Transverse colon (tissue), 4 donors: ENCODE data around the gene GM2A. TPM values are rescaled to one million over a fixed set of nuclear protein-coding genes. Genes with fewer than 3 reads are reported as not detected.
"Not testable (repeated sequence)": the region's sequence is repeated elsewhere in the genome, so short reads cannot be mapped to it uniquely, and the experiment has no call there.

Experiments
- DNase-seq: peaks from one replicate; pipeline ENCODE4 v3.0.0-alpha.2; 2019
- H3K27ac ChIP-seq, 4 donors: fragments of 200-600 bp; sonication (generic); 2 replicates each; pipeline ENCODE4 v1.5.1; 2016 to 2018; ENCODE audit warnings: inconsistent platforms in 4 of 4
- H3K27me3 ChIP-seq: fragments of 200-600 bp; sonication (generic); 2 replicates; pipeline ENCODE4 v1.5.1; 2017; ENCODE audit warnings: inconsistent platforms
- H3K36me3 ChIP-seq, 4 donors: fragments of 200-600 bp; sonication (generic); 2 replicates each; pipeline ENCODE4 v1.5.1; 2017 to 2019; ENCODE audit warnings: inconsistent platforms in 4 of 4
- H3K4me1 ChIP-seq, 4 donors: fragments of 200-600 bp; sonication (generic); 2 replicates each; pipeline ENCODE4 v1.5.1; 2017 to 2020; ENCODE audit warnings: inconsistent platforms in 4 of 4
- H3K4me3 ChIP-seq, 4 donors: fragments of 200-600 bp; sonication (generic); 1 replicate in 1 of 4; 2 replicates in 3 of 4; pipeline versions ENCODE4 v1.5.1 to v1.6.1; 2017 to 2019; ENCODE audit warnings: inconsistent platforms in 4 of 4
- H3K9me3 ChIP-seq, 2 donors: fragments of 200-600 bp; sonication (generic); 2 replicates each; pipeline ENCODE4 v1.5.1; 2017 to 2019; ENCODE audit warnings: inconsistent platforms in 2 of 2
- CTCF ChIP-seq, 5 experiments: fragments of 200-600 bp in 3 of 5; fragments of 450-650 bp in 2 of 5; sonication (generic) in 3 of 5; IDR thresholded peaks; 1 replicate in 2 of 5; 2 replicates in 3 of 5; pipeline ENCODE4 v1.5.1; 2016 to 2017; ENCODE audit warnings: antibody characterized with exemption in 5 of 5, inconsistent platforms in 3 of 5, mild to moderate bottlenecking in 2 of 5, moderate library complexity in 1 of 5
- EP300 ChIP-seq: sonication (generic); formaldehyde crosslinking; IDR thresholded peaks from one replicate; pipeline ENCODE4 v1.6.1; 2017; ENCODE audit warnings: antibody characterized with exemption, low read depth
- POLR2A ChIP-seq: fragments of 450-650 bp; IDR thresholded peaks from one replicate; pipeline ENCODE4 v1.6.1; 2016; ENCODE audit warnings: antibody characterized with exemption, mild to moderate bottlenecking, moderate library complexity
- POLR2AphosphoS5 ChIP-seq, 3 donors: sonication (generic); formaldehyde crosslinking; IDR thresholded peaks; one replicate each; pipeline ENCODE4 v1.6.1; 2016; ENCODE audit warnings: antibody characterized with exemption in 3 of 3
- WGBS, 2 donors: methylation state at CpG; one replicate each; pipeline ENCODE4 v1.1.5; 2018; ENCODE audit warnings: low coverage in 1 of 2; 5-methylcytosine and 5-hydroxymethylcytosine counted together
- in situ Hi-C, 4 donors: fragments of 200-750 bp; cut with MboI; loops; one replicate each; pipeline versions ENCODE4 v1.15.0 to v1.15.1; 2017; ENCODE audit warnings: low sequenced_read_pairs in 3 of 4, low pct_ligation_motif_present in 1 of 4, low pct_unique_long_range_greater_than_20kb in 1 of 4
- intact Hi-C: fragments of 100-400 bp; cut with DNase I; formaldehyde crosslinking; loops from one replicate; pipeline ENCODE4 v1.15.1; 2023; ENCODE audit warnings: low total_unique reads
- total RNA-seq, 4 donors: library from RNA; depleted of rRNA; stranded (reverse); fragments of >200 nt; gene quantifications; one replicate each; pipeline ENCODE4 v1.1.0, GENCODE V29; 2016

Gene GM2A
- total RNA-seq, 4 donors from 2014 or later, result 5.6 to 19.5 (median 11.2) TPM

GRCh38 chr5:151251001-151251551 lies 1.9 kb upstream of the GM2A start:
- no peaks in the 10 kb centered on the region for H3K27me3 ChIP-seq
- no peaks in the 10 kb centered on the region for H3K36me3 ChIP-seq
- H3K4me3 ChIP-seq, result no peak overlapping the region
- 70 to 83% methylated on average over 5 of the region's 5 CpGs for WGBS, 2 donors
- TF ChIP-seq EP300, result no peak
- TF ChIP-seq POLR2AphosphoS5 (IDR thresholded peaks at IDR 0.05), result no peak
- no peak for TF ChIP-seq CTCF (IDR thresholded peaks at IDR 0.05)
- no peak for TF ChIP-seq POLR2A
- in situ Hi-C loops (no loop called here), intact Hi-C loops (no loop called here)
- H3K9me3 ChIP-seq, result no peaks in the 10 kb centered on the region
- H3K4me1 ChIP-seq, result peaks cover 8 to 36% (median 18%) of the 10 kb centered on the region in 4 donors
- DNase-seq, result peak; percentile 19
- peak overlapping the region in 2 of 4 donors; percentile 19 to 81 for H3K27ac ChIP-seq

GRCh38 chr5:151251621-151252020 lies 1.4 kb upstream of the GM2A start:
- H3K4me3 ChIP-seq, result no peak overlapping the region
- H3K36me3 ChIP-seq, result no peaks in the 10 kb centered on the region
- H3K27ac ChIP-seq, result peak overlapping the region in 3 of 4 donors; percentile 19 to 89 (median 81)
- WGBS, 2 donors, result 80 to 89% methylated on average over 4 of the region's 4 CpGs
- TF ChIP-seq CTCF (IDR thresholded peaks at IDR 0.05) (no peak), EP300 (no peak), POLR2AphosphoS5 (IDR thresholded peaks at IDR 0.05) (no peak), POLR2A (no peak)
- no peak for DNase-seq
- H3K9me3 ChIP-seq, result no peaks in the 10 kb centered on the region
- in situ Hi-C loops, result no loop called here
- intact Hi-C loops, result no loop called here
- H3K4me1 ChIP-seq, result peaks cover 8 to 36% (median 18%) of the 10 kb centered on the region in 4 donors
- no peaks in the 10 kb centered on the region for H3K27me3 ChIP-seq

GRCh38 chr5:151253605-151253950 lies 593 bp downstream of the GM2A start:
- no peak for TF ChIP-seq POLR2A
- TF ChIP-seq CTCF (IDR thresholded peaks at IDR 0.05), result no peak
- TF ChIP-seq EP300, result no peak
- no peak for TF ChIP-seq POLR2AphosphoS5 (IDR thresholded peaks at IDR 0.05)
- H3K4me3 ChIP-seq, result peak overlapping the region; percentile 55 to 95 (median 65)
- intact Hi-C loops, result no loop called here
- H3K27ac ChIP-seq, result peak overlapping the region; percentile 86 to 92 (median 88)
- no peaks in the 10 kb centered on the region for H3K9me3 ChIP-seq
- H3K36me3 ChIP-seq, result no peaks in the 10 kb centered on the region
- no peak for DNase-seq
- peaks cover 8 to 41% (median 18%) of the 10 kb centered on the region in 4 donors for H3K4me1 ChIP-seq
- no peaks in the 10 kb centered on the region for H3K27me3 ChIP-seq
- in situ Hi-C loops, result no loop called here
- whole genome bisulfite sequencing, 2 donors, result 13% methylated on average over 5 of the region's 5 CpGs; no CpG with 5 or more reads in 1 of the 2 donors

GRCh38 chr5:151254556-151254955 lies 1.6 kb downstream of the GM2A start:
- Histone ChIP-seq H3K9me3 (no peaks in the 10 kb centered on the region), H3K27ac (no peak overlapping the region), H3K4me3 (peak overlapping the region in 1 of 4 donors; percentile 95), H3K27me3 (no peaks in the 10 kb centered on the region), H3K36me3 (no peaks in the 10 kb centered on the region), H3K4me1 (peaks cover 8 to 41% (median 18%) of the 10 kb centered on the region in 4 donors)
- intact Hi-C loops, result no loop called here
- WGBS, 2 donors, result 60% methylated on average over 1 of the region's 1 CpG
- no peak for TF ChIP-seq EP300
- TF ChIP-seq CTCF (IDR thresholded peaks at IDR 0.05), result no peak
- in situ Hi-C loops, result no loop called here
- DNase-seq, result no peak

- H3K27me3 ChIP-seq, intact Hi-C loops, H3K36me3 ChIP-seq, H3K27ac ChIP-seq, H3K9me3 ChIP-seq, H3K4me3 ChIP-seq, DNase-seq, in situ Hi-C loops: not testable (repeated sequence)
- H3K4me1 ChIP-seq, result peaks cover 8 to 41% (median 18%) of the 10 kb centered on the region in 4 donors
- 94% methylated on average over 5 of the region's 5 CpGs; no CpG with 5 or more reads in 1 of the 2 donors for WGBS, 2 donors
These were observed 2.0 kb downstream of the GM2A start for GRCh38 chr5:151254990-151255389.
